Activated naive CD8-positive, alpha-beta T cell treated with anti-CD3 and anti-CD28 coated beads, Interleukin-2, amount 10 ng/mL, durations not matched to agents 7 days and 5 days (primary cell): ENCODE results near the gene NUDT3. TPM values are rescaled to one million over a fixed set of nuclear protein-coding genes. Genes with fewer than 3 reads are reported as not detected.
"Not testable (repeated sequence)": the region's sequence is repeated elsewhere in the genome, so short reads cannot be mapped to it uniquely, and the experiment has no call there.

Experiments used
- ATAC-seq: fragments of 150-1000 bp; cut with Tn5 transposase; one replicate; pipeline ENCODE4 v1.10.0; 2021; ENCODE audit warnings: low read depth, moderate library complexity
- POLR2A ChIA-PET: fragments of 350-600 bp; sonication (Branson Sonifier 250); formaldehyde crosslinking; loops from one replicate; lab custom pipeline; 2021; ENCODE audit warnings: antibody characterized with exemption; lab: Charles Lee
- DNase-seq: peaks from one replicate; pipeline ENCODE4 v3.0.0; 2021
- H3K27ac Mint-ChIP-seq: one replicate; pipeline ENCODE4 v1.8.0; 2022; ENCODE audit warnings: mild to moderate bottlenecking, mixed read lengths
- H3K27me3 Mint-ChIP-seq: one replicate; pipeline ENCODE4 v1.8.0; 2022; ENCODE audit warnings: mild to moderate bottlenecking, moderate library complexity, mixed read lengths
- H3K36me3 Mint-ChIP-seq: one replicate; pipeline ENCODE4 v1.8.0; 2021; ENCODE audit warnings: mild to moderate bottlenecking, mixed read lengths
- H3K4me1 Mint-ChIP-seq: one replicate; pipeline ENCODE4 v1.8.0; 2021; ENCODE audit warnings: mixed read lengths
- H3K4me3 Mint-ChIP-seq: one replicate; pipeline ENCODE4 v1.8.0; 2022; ENCODE audit warnings: mild to moderate bottlenecking, moderate library complexity, mixed read lengths
- H3K9me3 Mint-ChIP-seq: one replicate; pipeline ENCODE4 v1.8.0; 2021; ENCODE audit warnings: mixed read lengths
- total RNA-seq, 2 experiments: library from RNA; stranded (reverse); gene quantifications; one replicate each; pipeline ENCODE4 v1.2.3, GENCODE V29; 2021

The NUDT3 gene
- total RNA-seq, 2 experiments from 2014 or later = 17.7 to 18.7 TPM

DNA sequence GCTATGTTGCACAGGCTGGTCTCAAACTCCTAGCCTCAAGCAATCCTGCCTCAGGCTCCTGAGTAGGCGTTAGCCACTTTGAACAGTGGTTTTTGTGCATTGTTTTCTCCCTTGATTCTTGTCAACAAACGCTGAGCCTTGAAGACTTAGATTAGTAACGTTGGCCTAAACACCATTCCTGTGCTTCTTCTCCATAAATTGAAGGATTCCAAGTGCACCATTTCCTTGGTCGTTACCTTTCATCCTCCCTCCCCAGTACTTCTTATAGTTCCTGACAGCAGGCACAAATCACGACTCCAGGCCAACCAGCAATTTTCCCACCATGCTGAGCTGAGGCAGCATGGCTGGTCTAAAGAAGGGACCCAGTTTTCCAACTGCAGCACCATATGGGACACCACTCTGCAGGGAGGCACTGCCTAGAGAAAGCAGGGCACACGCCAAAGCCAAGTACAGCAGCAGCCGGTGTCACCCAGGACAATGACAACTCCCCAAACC, 24.5 kb upstream of the NUDT3 start:
- POLR2A ChIA-PET = interaction anchor here (0.6 to 3.4 kb wide), 4 partner anchors 52 to 167 kb away, joined by 4 to 34 read pairs (median 4); partner anchors contain the start of gene SMIM29
- no peak overlapping the region for H3K4me3 Mint-ChIP-seq
- DNase-seq (no peak), ATAC-seq (no peak)
- H3K27me3 Mint-ChIP-seq = no peaks in the 10 kb centered on the region
- peaks cover 15% of the 10 kb centered on the region for H3K4me1 Mint-ChIP-seq
- H3K27ac Mint-ChIP-seq = no peak overlapping the region
- no peaks in the 10 kb centered on the region for H3K9me3 Mint-ChIP-seq
- peaks cover 29% of the 10 kb centered on the region for H3K36me3 Mint-ChIP-seq

DNA sequence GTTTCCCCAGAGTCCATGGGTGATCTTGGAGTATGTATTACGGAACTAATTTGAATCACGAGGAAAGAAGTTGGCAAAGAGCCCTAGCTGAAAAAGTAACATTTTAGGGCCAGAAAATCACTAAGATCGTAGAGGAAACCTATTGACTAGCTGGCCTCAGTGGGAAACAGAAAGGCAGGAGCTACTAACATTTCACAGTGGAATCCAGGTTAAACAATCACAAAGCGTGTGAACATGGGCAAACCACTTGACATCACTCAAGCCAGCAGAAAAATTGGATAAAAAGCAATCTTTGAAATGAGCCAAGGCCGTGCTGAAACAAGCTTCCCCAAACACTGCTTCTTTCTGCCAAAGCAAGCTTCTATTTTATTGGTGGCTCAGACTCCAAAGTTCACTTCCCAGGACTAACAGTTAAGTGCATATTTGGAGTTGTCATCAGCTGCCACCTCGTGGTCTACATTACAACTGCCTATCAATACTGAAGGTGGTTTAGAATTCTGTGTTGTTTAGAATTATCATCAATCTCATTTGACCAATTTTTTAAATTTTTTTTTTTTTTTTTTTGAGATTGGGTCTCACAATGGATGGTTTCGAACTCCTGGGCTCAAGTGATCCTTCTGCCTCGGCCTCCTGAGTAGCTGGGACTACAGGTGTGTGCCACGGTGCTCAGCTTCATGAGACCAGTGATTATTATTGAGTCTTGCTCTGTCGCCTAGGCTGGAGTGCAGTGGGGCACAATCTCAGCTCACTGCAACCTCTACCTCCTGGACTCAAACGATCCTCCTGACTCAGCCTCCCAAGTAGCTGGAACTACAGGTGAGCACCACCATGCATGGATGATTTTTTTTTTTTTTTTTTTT, 22.8 kb upstream of the NUDT3 start:
- ATAC-seq = peak; percentile 75
- Mint-ChIP-seq H3K9me3 (no peaks in the 10 kb centered on the region), H3K4me3 (no peak overlapping the region), H3K27me3 (no peaks in the 10 kb centered on the region), H3K27ac (peak overlapping the region; percentile 38), H3K4me1 (peaks cover 6% of the 10 kb centered on the region), H3K36me3 (peaks cover 27% of the 10 kb centered on the region)
- DNase-seq = no peak
- POLR2A ChIA-PET = interaction anchor here (0.5 to 3.4 kb wide), 10 partner anchors 10 to 921 kb away, joined by 3 to 34 read pairs (median 4); partner anchors contain the start of genes HMGA1, NUDT3, RPS10 and SMIM29

DNA sequence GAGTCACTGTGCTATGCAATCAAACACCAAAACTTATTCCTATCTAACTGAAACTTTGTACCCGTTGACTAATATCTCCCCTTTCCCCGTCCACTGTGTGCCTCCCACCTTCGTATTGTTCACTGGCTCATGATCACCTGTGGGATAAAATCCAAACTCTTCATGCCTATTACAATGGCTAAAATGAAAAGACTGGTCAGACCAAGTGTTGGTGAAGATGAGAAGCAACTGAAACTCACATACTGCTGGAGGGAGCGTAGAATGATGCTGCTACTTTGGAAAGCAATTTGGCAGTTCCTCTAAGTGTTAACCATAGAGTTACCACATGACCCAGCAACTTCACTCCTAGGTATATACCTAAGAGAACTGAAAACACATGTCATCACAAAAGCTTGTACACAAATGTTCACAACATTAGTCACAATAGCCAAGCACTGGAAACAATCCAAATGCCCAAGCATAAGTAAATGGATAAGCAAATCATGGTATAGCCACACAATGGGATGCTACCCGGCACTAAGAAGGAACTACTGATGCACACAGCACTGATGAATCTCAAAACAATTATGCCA, 20.3 kb upstream of the NUDT3 start:
- H3K27me3 Mint-ChIP-seq = no peaks in the 10 kb centered on the region
- no peak overlapping the region for H3K27ac Mint-ChIP-seq
- POLR2A ChIA-PET = no interaction called here
- DNase-seq = no peak
- peaks cover 3% of the 10 kb centered on the region for H3K4me1 Mint-ChIP-seq
- ATAC-seq = no peak
- no peak overlapping the region for H3K4me3 Mint-ChIP-seq
- peaks cover 19% of the 10 kb centered on the region for H3K36me3 Mint-ChIP-seq
- H3K9me3 Mint-ChIP-seq = no peaks in the 10 kb centered on the region

DNA sequence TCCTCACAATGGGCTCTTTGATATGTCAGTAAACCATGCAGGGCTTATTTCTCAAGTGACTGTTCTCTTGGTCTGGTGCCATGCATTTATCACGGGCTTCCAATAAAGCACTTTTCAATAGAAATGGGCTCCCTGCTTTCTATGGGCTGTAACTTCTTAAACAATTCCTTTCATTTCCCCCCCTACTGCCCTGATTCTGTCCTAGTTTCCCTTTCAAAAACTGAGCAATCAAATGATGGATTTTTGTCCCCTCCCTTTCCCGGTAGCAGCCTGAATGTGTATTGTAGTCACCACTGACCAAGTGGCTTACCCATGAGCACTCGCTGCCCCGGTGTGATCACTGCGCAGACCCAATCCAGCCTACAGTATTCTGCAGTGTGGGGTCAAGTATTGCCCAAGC, 19.5 kb upstream of the NUDT3 start:
- peaks cover 17% of the 10 kb centered on the region for H3K36me3 Mint-ChIP-seq
- DNase-seq (no peak), ATAC-seq (no peak)
- no peak overlapping the region for H3K4me3 Mint-ChIP-seq
- POLR2A ChIA-PET = no interaction called here
- no peaks in the 10 kb centered on the region for H3K27me3 Mint-ChIP-seq
- H3K4me1 Mint-ChIP-seq = peaks cover 3% of the 10 kb centered on the region
- no peak overlapping the region for H3K27ac Mint-ChIP-seq
- no peaks in the 10 kb centered on the region for H3K9me3 Mint-ChIP-seq

DNA sequence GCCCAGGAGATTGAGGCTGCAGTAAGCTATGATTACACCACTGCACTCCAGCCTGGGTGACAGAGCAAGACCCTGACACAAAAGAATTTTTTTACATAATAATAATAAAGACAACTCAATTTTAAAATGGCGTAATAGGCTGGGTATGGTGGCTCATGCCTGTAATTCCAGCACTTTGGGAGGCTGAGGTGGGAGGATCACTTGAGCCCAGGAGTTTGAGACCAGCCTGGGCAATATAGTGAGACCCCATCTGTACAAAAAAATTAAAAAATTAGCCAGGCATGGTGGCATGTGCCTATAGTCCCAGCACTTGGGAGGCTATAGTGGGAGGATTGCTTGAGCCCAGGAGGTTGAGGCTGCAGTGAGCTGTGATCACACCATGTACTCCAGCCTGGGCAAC, 15.4 kb upstream of the NUDT3 start:
- H3K36me3 Mint-ChIP-seq = peaks cover 11% of the 10 kb centered on the region
- H3K27ac Mint-ChIP-seq, H3K9me3 Mint-ChIP-seq, DNase-seq, ATAC-seq, H3K4me1 Mint-ChIP-seq, POLR2A ChIA-PET, H3K4me3 Mint-ChIP-seq, H3K27me3 Mint-ChIP-seq: not testable (repeated sequence)

DNA sequence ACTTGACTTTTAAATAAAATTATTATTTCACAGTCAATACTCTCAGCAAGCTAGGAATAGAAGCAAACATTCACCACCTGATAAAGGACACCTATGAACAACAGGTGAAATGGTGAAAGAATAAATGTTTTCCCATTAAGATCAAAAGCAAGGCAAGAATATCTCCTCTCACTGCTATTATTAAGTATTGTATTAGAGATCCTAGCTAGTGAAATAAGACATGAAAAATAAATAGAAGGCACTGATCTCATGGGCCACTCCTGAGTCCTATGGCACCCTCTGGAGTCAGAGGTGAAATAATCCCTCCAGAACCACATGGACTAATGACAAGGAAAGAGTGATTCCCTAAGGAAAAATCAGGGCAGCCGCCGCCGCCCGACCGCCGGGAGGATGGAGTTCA, 4.0 kb upstream of the NUDT3 start:
- Mint-ChIP-seq H3K36me3 (no peaks in the 10 kb centered on the region), H3K4me3 (no peak overlapping the region), H3K9me3 (peaks cover 2% of the 10 kb centered on the region), H3K27ac (no peak overlapping the region), H3K27me3 (no peaks in the 10 kb centered on the region), H3K4me1 (peaks cover 4% of the 10 kb centered on the region)
- DNase-seq (no peak), ATAC-seq (no peak)
- POLR2A ChIA-PET = no interaction called here

DNA sequence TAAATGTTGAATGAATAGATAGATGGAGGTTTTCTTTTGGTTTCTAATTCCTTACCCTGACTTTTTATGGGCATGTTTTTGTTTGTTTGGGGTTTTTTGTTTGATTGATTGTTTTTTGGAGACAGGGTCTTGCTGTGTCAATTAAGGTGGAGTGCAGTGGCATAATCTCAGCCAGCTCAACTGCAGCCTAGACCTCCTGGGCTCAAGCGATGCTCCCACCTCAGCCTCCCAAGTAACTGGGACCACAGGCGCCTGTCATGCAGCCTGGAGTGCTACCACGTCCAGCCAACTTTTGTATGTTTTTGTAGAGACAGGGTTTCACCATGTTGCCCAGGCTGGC, 1.5 kb upstream of the NUDT3 start:
- Mint-ChIP-seq H3K4me1 (peaks cover 4% of the 10 kb centered on the region), H3K4me3 (peak overlapping the region; percentile 71), H3K27ac (no peak overlapping the region), H3K27me3 (no peaks in the 10 kb centered on the region), H3K36me3 (no peaks in the 10 kb centered on the region), H3K9me3 (peaks cover 2% of the 10 kb centered on the region)
- POLR2A ChIA-PET = interaction anchor here (0.6 to 3.8 kb wide), 3 partner anchors 31 to 145 kb away, joined by 3 to 28 read pairs (median 4); partner anchors contain the start of gene SMIM29
- DNase-seq = no peak
- ATAC-seq = no peak

DNA sequence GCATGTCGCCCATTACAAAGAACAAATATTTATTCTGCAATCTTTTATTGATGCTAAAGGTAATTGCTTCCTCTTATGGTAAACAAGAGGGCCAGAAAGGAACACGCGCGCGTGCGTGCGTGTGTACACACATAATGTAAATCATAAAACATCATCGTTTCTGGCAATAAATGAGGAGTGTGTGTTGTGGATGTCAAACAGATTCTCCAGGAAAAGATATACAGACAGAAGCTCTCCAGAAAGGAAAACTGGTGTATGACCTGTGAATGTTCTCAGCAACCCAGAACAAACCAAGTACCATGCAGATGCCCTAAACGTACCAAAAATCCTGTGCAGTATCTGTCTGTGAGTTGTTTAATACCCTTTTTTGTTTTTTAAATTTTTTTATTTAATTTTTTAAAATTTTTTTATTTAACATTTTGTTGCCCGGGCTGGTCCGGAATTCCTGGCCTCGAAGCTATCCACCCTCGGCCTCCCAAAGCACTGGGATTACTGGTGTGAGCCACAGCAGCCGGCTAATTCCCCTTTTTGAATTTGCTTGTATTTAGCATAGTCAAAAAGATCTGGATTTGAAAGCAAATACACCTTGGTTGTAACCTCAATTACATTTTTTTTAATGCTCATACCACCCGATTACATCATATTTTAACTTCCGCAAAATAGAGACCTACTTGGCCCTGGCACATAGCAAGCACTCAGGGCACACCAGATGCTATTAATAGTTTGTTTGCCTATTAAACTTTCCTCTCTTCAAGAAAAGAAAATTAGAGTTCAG, 909 bp upstream of the NUDT3 start:
- POLR2A ChIA-PET = interaction anchor here (0.7 to 3.8 kb wide), 5 partner anchors 22 to 930 kb away, joined by 3 to 28 read pairs (median 3); partner anchors contain the start of genes HMGA1 and SMIM29

DNA sequence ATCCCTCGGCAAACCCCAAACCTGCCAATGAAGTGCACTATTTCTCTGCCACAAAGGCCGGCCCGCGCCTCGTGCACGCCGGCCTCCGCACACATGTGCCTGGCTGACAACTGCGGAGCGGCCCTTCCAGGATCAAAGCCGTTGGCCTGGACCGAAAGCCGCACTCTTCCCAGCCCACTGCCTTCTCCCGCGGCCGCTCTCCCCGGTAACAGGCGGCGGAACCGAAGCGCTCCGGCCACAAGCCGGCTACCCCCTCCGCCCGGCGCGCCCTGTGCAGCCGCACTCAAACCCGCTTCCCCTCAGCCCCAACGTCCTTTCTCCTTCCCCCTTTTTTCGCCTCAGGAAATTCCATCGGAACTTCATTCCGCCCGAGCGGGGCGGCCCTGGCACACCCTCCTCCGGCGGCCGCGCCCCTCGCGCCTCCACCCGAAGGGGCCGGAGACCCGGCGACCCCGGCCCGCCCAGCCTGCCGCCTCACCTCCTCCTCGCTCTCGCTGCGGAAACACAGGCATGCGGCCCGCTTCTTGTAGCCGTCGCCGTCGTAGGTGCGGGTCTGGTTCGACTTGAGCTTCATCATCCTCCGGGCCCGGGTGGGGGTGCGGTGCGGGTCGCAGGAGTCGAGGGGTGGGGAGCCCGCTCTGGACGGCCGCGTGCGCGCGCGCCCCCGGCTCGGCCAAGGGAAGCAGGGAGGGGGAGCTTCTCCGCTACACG, 528 bp downstream of the NUDT3 start:
- Mint-ChIP-seq H3K27ac (no peak overlapping the region), H3K27me3 (no peaks in the 10 kb centered on the region)

More for the DNA sequence above, 909 bp upstream of the NUDT3 start:
- no peak for ATAC-seq
- Mint-ChIP-seq H3K27me3 (no peaks in the 10 kb centered on the region), H3K4me3 (peak overlapping the region; percentile 71), H3K27ac (peak overlapping the region; percentile 86), H3K9me3 (peaks cover 2% of the 10 kb centered on the region), H3K36me3 (no peaks in the 10 kb centered on the region), H3K4me1 (peaks cover 4% of the 10 kb centered on the region)
- DNase-seq = no peak

DNA sequence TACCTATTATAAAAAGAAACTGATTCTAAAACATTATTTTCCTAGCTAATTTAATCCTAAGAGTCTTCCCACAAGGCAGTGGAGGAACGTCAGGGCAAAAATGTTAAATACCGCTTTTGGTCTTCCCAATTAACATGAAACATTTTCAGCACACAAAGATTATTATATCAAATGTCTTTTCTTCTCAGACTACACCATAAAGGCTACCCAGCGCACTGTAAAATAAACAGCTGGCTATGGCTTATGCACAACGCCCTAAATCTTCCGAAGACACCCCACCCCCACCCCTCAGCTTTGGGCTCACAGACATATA, 1.0 kb downstream of the NUDT3 start:
- Mint-ChIP-seq H3K36me3 (no peaks in the 10 kb centered on the region), H3K9me3 (peaks cover 2% of the 10 kb centered on the region), H3K27ac (no peak overlapping the region), H3K27me3 (no peaks in the 10 kb centered on the region), H3K4me3 (no peak overlapping the region), H3K4me1 (peaks cover 6% of the 10 kb centered on the region)
- POLR2A ChIA-PET = interaction anchor here (1.2 to 3.8 kb wide), 6 partner anchors 11 to 168 kb away, joined by 3 to 28 read pairs (median 4); partner anchors contain the start of genes HMGA1, RPS10 and SMIM29
- no peak for ATAC-seq
- DNase-seq = no peak

More for the DNA sequence above, 528 bp downstream of the NUDT3 start:
- DNase-seq (peak; percentile 71), ATAC-seq (peak; percentile 4)
- peaks cover 2% of the 10 kb centered on the region for H3K9me3 Mint-ChIP-seq
- H3K4me3 Mint-ChIP-seq = no peak overlapping the region
- POLR2A ChIA-PET = interaction anchor here (1.0 to 3.8 kb wide), 7 partner anchors 23 to 168 kb away, joined by 3 to 28 read pairs (median 4); partner anchors contain the start of genes HMGA1, RPS10 and SMIM29
- H3K4me1 Mint-ChIP-seq = peaks cover 5% of the 10 kb centered on the region
- H3K36me3 Mint-ChIP-seq = no peaks in the 10 kb centered on the region

DNA sequence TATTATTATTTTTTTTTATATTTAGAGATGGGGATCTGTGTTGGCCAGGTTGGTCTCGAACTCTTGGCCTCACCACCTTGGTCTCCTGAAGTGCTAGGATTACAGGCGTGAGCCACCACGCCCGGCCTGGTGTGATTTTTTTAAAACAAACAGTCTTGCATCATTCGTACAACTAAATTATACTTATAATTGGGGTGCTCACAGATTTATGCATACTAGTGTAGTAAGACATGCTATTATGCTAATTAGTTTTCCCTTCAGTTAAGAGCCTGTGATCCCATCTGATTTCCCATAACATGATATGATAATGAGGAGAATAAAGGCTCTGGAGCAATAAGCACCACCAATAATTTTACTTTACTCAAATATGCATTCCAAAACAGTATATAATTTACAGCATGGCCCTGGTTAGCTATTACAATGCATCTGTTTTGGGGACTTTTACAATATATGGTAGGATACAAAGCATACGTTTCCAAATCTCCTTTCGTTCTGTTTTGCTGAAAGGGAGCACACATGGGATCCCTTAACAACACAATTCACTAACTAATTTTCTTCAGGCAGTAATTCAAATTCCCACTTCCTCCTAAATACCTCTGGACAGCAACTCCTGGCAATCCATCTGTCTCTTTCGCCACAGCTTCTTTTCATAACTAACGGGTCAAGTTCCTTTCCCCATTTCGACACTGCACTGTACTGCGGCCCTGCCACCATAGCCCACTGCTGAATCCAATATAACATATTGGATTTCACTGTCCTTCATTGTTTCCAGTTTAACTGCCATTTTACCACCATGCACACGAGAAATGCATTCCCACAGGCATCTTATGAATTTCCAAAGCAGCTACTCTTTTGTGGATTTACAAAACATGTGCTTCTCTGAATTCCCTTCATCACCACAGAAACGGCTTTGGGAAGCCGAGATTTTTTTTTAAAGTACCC, 1.7 kb downstream of the NUDT3 start:
- H3K4me1 Mint-ChIP-seq = peaks cover 8% of the 10 kb centered on the region
- POLR2A ChIA-PET = interaction anchor here (1.2 to 3.8 kb wide), 3 partner anchors 10 to 154 kb away, joined by 3 to 28 read pairs (median 9); partner anchors contain the start of genes HMGA1 and SMIM29
- ATAC-seq (no peak), DNase-seq (no peak)
- H3K36me3 Mint-ChIP-seq = no peaks in the 10 kb centered on the region
- H3K27ac Mint-ChIP-seq = no peak overlapping the region
- H3K4me3 Mint-ChIP-seq = no peak overlapping the region
- no peaks in the 10 kb centered on the region for H3K27me3 Mint-ChIP-seq
- no peaks in the 10 kb centered on the region for H3K9me3 Mint-ChIP-seq

DNA sequence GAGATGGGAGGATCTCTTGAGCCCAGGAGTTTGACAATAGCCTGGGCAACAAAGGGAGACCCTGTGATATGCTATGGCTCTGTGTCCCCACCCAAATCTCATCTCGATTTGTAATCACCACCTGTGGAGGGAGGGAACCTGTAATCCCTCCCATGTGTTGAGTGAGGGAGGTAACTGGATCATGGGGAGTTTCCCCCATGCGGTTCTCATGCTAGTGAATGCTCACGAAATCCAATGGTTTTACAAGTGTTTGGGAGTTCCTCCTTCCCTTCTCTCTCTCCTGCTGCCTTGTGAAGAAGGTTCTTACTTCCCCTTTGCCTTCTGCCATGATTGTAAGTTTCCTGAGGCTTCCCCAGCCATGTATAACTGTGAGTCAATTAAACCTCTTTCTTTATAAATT, 3.4 kb downstream of the NUDT3 start:
- no peaks in the 10 kb centered on the region for H3K36me3 Mint-ChIP-seq
- H3K4me3 Mint-ChIP-seq = no peak overlapping the region
- no peaks in the 10 kb centered on the region for H3K27me3 Mint-ChIP-seq
- DNase-seq (no peak), ATAC-seq (no peak)
- peaks cover 8% of the 10 kb centered on the region for H3K4me1 Mint-ChIP-seq
- POLR2A ChIA-PET = no interaction called here
- H3K9me3 Mint-ChIP-seq = no peaks in the 10 kb centered on the region
- no peak overlapping the region for H3K27ac Mint-ChIP-seq
